Prostate gland (tissue), 2 donors: ENCODE results near the gene MTM1. TPM values are rescaled to one million over a fixed set of nuclear protein-coding genes. Genes with fewer than 3 reads are reported as not detected.

Experiments used
- DNase-seq: peaks from one replicate; pipeline ENCODE4 v3.0.0-alpha.2; 2019; ENCODE audit warnings: low spot score
- H3K27ac ChIP-seq, 2 donors: fragments of 200-600 bp; sonication (generic); 2 replicates each; pipeline ENCODE4 v1.5.1; 2017 to 2019
- H3K27me3 ChIP-seq: fragments of 200-600 bp; sonication (generic); replicated peaks from 2 replicates; pipeline ENCODE4 v1.5.1; 2019; ENCODE audit not compliant: insufficient read depth
- H3K36me3 ChIP-seq, 2 donors: fragments of 200-600 bp; sonication (generic); 1 replicate in 1 of 2; 2 replicates in 1 of 2; pipeline versions ENCODE4 v1.5.1 to v1.8.1; 2017 to 2019
- H3K4me1 ChIP-seq: fragments of 200-600 bp; sonication (generic); replicated peaks from 2 replicates; pipeline ENCODE4 v1.5.1; 2019
- H3K4me3 ChIP-seq, 2 donors: fragments of 200-600 bp; sonication (generic); 2 replicates each; pipeline ENCODE4 v1.5.1; 2017 to 2019
- H3K9me3 ChIP-seq: fragments of 200-600 bp; sonication (generic); 2 replicates; pipeline ENCODE4 v1.5.1; 2017
- POLR2A ChIP-seq: fragments of 450-650 bp; IDR thresholded peaks from one replicate; pipeline ENCODE4 v1.6.1; 2016; ENCODE audit warnings: antibody characterized with exemption, mild to moderate bottlenecking
- POLR2AphosphoS5 ChIP-seq: sonication (generic); formaldehyde crosslinking; IDR thresholded peaks from one replicate; pipeline ENCODE4 v1.6.1; 2017; ENCODE audit warnings: antibody characterized with exemption
- WGBS: methylation state at CpG from one replicate; pipeline ENCODE4 v1.1.5; 2018; 5-methylcytosine and 5-hydroxymethylcytosine counted together
- intact Hi-C: fragments of 100-400 bp; cut with DNase I; formaldehyde crosslinking; loops from one replicate; pipeline ENCODE4 v1.14.2; 2022
- total RNA-seq, 2 donors: library from RNA; depleted of rRNA; stranded (reverse); fragments of >200 nt; gene quantifications; one replicate each; pipeline ENCODE4 v1.1.0, GENCODE V29; 2016
- TF ChIP-seq, protein P1 (sequence below), 4 experiments: fragments of 200-600 bp in 2 of 4; fragments of 450-650 bp in 2 of 4; sonication (generic) in 2 of 4; IDR thresholded peaks; 1 replicate in 3 of 4; 2 replicates in 1 of 4; pipeline ENCODE4 v1.5.1; 2016 to 2019; ENCODE audit warnings: antibody characterized with exemption in 4 of 4, mild to moderate bottlenecking in 2 of 4, moderate library complexity in 2 of 4

MTM1 gene
- total RNA-seq, 2 donors from 2014 or later = 10.3 to 30.2 TPM

DNA sequence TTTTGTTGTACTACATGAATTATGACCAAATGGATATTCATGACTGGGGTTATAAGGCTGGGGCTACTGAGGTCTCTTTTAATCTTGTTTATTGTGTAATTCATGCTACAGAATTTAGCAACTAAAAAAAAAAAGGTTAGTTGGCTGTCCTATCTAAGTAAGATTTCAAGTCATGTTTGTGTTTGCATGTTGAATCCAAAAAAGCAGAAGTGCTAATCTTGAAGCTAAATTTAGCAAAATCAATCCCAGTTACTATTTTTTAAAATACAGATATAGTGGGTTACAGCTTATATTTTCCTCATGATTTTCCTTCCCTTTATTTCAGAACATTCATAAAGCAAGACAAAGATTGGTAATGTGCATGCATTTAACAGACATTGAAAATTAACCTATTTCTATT, 144.2 kb downstream of the MTM1 start:
- H3K4me3 ChIP-seq = no peak overlapping the region
- no peaks in the 10 kb centered on the region for H3K4me1 ChIP-seq
- H3K36me3 ChIP-seq = no peaks in the 10 kb centered on the region
- intact Hi-C loops = no loop called here
- no peak for DNase-seq
- H3K27ac ChIP-seq = no peak overlapping the region
- H3K27me3 ChIP-seq = no peaks in the 10 kb centered on the region
- no peaks in the 10 kb centered on the region for H3K9me3 ChIP-seq
- TF ChIP-seq POLR2AphosphoS5 = no peak
- TF ChIP-seq, protein P1, sequence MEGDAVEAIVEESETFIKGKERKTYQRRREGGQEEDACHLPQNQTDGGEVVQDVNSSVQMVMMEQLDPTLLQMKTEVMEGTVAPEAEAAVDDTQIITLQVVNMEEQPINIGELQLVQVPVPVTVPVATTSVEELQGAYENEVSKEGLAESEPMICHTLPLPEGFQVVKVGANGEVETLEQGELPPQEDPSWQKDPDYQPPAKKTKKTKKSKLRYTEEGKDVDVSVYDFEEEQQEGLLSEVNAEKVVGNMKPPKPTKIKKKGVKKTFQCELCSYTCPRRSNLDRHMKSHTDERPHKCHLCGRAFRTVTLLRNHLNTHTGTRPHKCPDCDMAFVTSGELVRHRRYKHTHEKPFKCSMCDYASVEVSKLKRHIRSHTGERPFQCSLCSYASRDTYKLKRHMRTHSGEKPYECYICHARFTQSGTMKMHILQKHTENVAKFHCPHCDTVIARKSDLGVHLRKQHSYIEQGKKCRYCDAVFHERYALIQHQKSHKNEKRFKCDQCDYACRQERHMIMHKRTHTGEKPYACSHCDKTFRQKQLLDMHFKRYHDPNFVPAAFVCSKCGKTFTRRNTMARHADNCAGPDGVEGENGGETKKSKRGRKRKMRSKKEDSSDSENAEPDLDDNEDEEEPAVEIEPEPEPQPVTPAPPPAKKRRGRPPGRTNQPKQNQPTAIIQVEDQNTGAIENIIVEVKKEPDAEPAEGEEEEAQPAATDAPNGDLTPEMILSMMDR (IDR thresholded peaks at IDR 0.05) = no peak
- no peak for TF ChIP-seq POLR2A

DNA sequence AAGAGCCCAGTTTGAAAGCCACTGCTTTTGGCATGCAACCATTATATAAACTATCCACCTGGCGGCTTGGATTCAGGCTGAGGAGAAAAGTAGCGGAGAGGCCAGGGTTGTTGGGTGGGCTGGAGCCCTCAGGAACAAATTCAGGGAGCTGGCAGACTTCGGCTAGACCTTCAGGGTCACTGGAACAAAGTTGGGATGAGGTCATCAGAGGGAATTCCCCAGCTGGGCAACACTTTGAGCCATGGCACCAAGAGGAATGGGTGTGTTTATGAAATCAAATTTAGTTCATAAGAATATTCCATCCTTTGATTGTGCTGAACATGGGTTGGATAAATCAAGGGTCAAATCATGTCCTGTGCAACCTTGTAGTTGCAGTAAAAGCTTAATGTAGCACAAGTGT, 146.8 kb downstream of the MTM1 start:
- intact Hi-C loops = no loop called here
- TF ChIP-seq POLR2A (no peak), POLR2AphosphoS5 (no peak)
- TF ChIP-seq, protein P1 (IDR thresholded peaks at IDR 0.05) = no peak
- Histone ChIP-seq H3K36me3 (no peaks in the 10 kb centered on the region), H3K4me1 (no peaks in the 10 kb centered on the region), H3K9me3 (no peaks in the 10 kb centered on the region), H3K27ac (no peak overlapping the region), H3K4me3 (no peak overlapping the region), H3K27me3 (no peaks in the 10 kb centered on the region)
- 76% methylated on average over 3 of the region's 3 CpGs for WGBS
- no peak for DNase-seq

DNA sequence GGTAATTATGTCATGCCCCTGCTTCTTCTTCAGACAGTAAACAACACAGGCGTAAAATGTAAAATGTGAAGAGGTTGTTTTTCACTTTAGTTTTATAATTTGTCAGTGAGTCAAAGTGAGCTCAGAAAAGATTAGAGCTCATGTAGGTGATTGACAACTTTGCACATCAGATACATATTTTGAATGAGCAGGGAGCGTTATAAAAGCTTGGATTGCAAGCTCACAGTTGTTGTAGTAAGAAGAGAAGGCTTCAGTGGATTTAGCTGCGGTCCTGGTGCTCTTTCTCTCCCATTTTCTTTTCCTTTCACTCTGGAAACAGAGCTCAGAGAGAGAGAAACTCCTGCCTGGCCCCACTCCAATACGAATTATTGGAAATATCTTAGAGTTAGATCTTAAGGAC, 151.2 kb downstream of the MTM1 start:
- 84% methylated on average over 4 of the region's 4 CpGs for WGBS
- Histone ChIP-seq H3K27me3 (no peaks in the 10 kb centered on the region), H3K4me3 (no peak overlapping the region), H3K9me3 (no peaks in the 10 kb centered on the region), H3K27ac (no peak overlapping the region), H3K36me3 (no peaks in the 10 kb centered on the region), H3K4me1 (no peaks in the 10 kb centered on the region)
- no peak for DNase-seq
- intact Hi-C loops = no loop called here
- TF ChIP-seq, protein P1 (IDR thresholded peaks at IDR 0.05) = no peak
- TF ChIP-seq POLR2AphosphoS5 (no peak), POLR2A (no peak)

Other genes with a start within 250 kb of the MTM1 start
- 10 to 100 TPM in 1 of 2 donors, 1 to 10 TPM in 1; 2.2 to 51.7 TPM for gene MAMLD1, start 205.3 kb upstream of the MTM1 start, total RNA-seq
- 10 to 100 TPM; 35.0 to 37.3 TPM for gene MTMR1, start 124.8 kb downstream of the MTM1 start, total RNA-seq